Heart left ventricle (tissue), 13 donors: ENCODE results near the gene ST8SIA6.

ENCODE experiments used
- CTCF ChIP-seq, 12 donors: fragments of 200-600 bp; sonication (generic) in 4 of 12; IDR thresholded peaks; one replicate each; pipeline versions ENCODE4 v1.5.0 to v1.8.0; 2018 to 2022; ENCODE audit warnings: antibody characterized with exemption in 12 of 12, mild to moderate bottlenecking in 5 of 12
- POLR2A ChIP-seq, 2 donors: fragments of 450-650 bp; IDR thresholded peaks; one replicate each; pipeline ENCODE4 v1.6.1; 2017; ENCODE audit warnings: antibody characterized with exemption in 2 of 2, mild to moderate bottlenecking in 2 of 2, moderate library complexity in 2 of 2
- donor health status: ischemic (EF 13 %, LVEDD 7.1; RV severe dilation, severe dysfunction).
- donor health status: DM: no; HTN: yes; CAD: no.
- donor health status: DM: no; HTN: no; CAD: no.
- donor health status: ischemic (EF 25% LVEDD 6.9; RV normal size, moderate dysfunction).
- donor health status: ischemic (EF 25% LVEDD 5.7; RV mildly dilated, moderate dysfunction).
- donor health status: ischemic (EF 35%, LVEDD 5.7; RV mildly dilated, moderate dysfunction).
- donor health status: nonischemic (EF 11% LVEDD 7.7; RV severe dilation, severe dysfunction).
- donor health status: DM: yes; HTN: yes; CAD: no.
- donor health status: PGD.
- donor health status: ischemic (EF 29% LVEDD 5.4; RV normal size, mild dysfunction).
- donor health status: nonischemic (EF 23%, LVEDD 6.1; RV moderate dilation, normal function).

GRCh38 chr10:17453373-17454091 lies 863 bp downstream of the ST8SIA6 start:
- no peak for TF ChIP-seq CTCF (IDR thresholded peaks at IDR 0.05)
- no peak for TF ChIP-seq POLR2A (IDR thresholded peaks at IDR 0.05)
